K562 (cell line): ENCODE measurements around the gene DDX41. TPM values are rescaled to one million over a fixed set of nuclear protein-coding genes. Genes with fewer than 3 reads are reported as not detected.

Experiments
- ATAC-seq: fragments of 200-7000 bp; cut with Tn5 transposase; 3 replicates; pipeline ENCODE4 v1.9.1; 2020; ENCODE audit warnings: moderate library complexity
- BruUV-seq: library from RNA; stranded (reverse); fragments of 400-500 nt; replicated peaks from 2 replicates; lab custom pipeline; 2021; lab: Mats Ljungman, UMichigan
- CTCF ChIA-PET: fragments of 300-600 bp; formaldehyde crosslinking; extraction: SDS; loops from one replicate; lab custom pipeline; 2021; ENCODE audit warnings: low intra/inter-chr PET ratio; lab: Yijun Ruan, JAX
- POLR2A ChIA-PET: fragments of 300-600, 350-650 bp; sonication (Branson Sonifier 250); formaldehyde crosslinking; extraction: SDS; loops from one replicate; lab custom pipeline; 2021; ENCODE audit warnings: antibody characterized with exemption, inconsistent platforms; lab: Yijun Ruan, JAX
- DNase-seq, 4 experiments: peaks; one replicate each; pipeline versions ENCODE4 v3.0.0 to v3.0.0-alpha.2; 2011 to 2018; ENCODE audit warnings: low spot score in 3 of 4, mixed read lengths in 3 of 4; ENCODE audit errors: extremely low read depth in 1 of 4
- FAIRE-seq: peaks from 2 replicates; lab custom pipeline; 2011; peaks lifted over from hg19 to GRCh38; lab: Jason Lieb, UNC
- H2AFZ ChIP-seq: 2 replicates; pipeline ENCODE4 v1.6.0; 2011; ENCODE audit warnings: low read depth, low read length, control low read depth, inconsistent platforms
- H3K27ac ChIP-seq: fragments of 200-600 bp; 3 replicates; pipeline ENCODE4 v1.8.0; 2011; ENCODE audit warnings: low read depth, mild to moderate bottlenecking, control low read depth, inconsistent platforms, low read length, moderate library complexity, mixed read lengths; ENCODE audit errors: extremely low read depth
- H3K27me3 ChIP-seq, 2 experiments: fragments of 300-600 bp in 1 of 2; 2 replicates in 1 of 2; 3 replicates in 1 of 2; pipeline versions ENCODE4 v1.6.0 to v1.8.0; 2011; ENCODE audit warnings: inconsistent platforms in 2 of 2, low read length in 2 of 2, mild to moderate bottlenecking in 1 of 2, mixed read lengths in 1 of 2, moderate library complexity in 1 of 2; ENCODE audit not compliant: control insufficient read depth in 2 of 2, insufficient read depth in 2 of 2
- H3K36me3 ChIP-seq: fragments of 300-600 bp; 3 replicates; pipeline ENCODE4 v1.8.0; 2011; ENCODE audit warnings: mild to moderate bottlenecking, low read length, inconsistent platforms; ENCODE audit not compliant: control insufficient read depth, insufficient read depth
- H3K4me1 ChIP-seq, 2 experiments: fragments of 200-600 bp in 1 of 2; replicated peaks in 1 of 2; 2 replicates in 1 of 2; 3 replicates in 1 of 2; pipeline versions ENCODE4 v1.5.1 to v1.8.0; 2011; ENCODE audit warnings: inconsistent platforms in 2 of 2, low read length in 2 of 2, mild to moderate bottlenecking in 1 of 2, mixed read lengths in 1 of 2, moderate library complexity in 1 of 2; ENCODE audit not compliant: control insufficient read depth in 2 of 2, insufficient read depth in 2 of 2
- H3K4me2 ChIP-seq: 2 replicates; pipeline ENCODE4 v1.6.1; 2011; ENCODE audit warnings: low read length, control low read depth, inconsistent platforms, mixed read lengths; ENCODE audit not compliant: insufficient read depth
- H3K4me3 ChIP-seq: fragments of 200-600 bp; sonication (generic), shearing (Covaris generic); 2 replicates; pipeline ENCODE4 v1.5.1; 2016; ENCODE audit warnings: control low read depth, inconsistent platforms
- H3K79me2 ChIP-seq: fragments of 200-600 bp; 3 replicates; pipeline ENCODE4 v1.8.0; 2011; ENCODE audit warnings: low read length, inconsistent platforms; ENCODE audit not compliant: control insufficient read depth, insufficient read depth
- H3K9ac ChIP-seq, 2 experiments: 2 replicates each; pipeline versions ENCODE4 v1.6.0 to v1.6.1; 2011; ENCODE audit warnings: low read depth in 2 of 2, low read length in 2 of 2, control low read depth in 1 of 2, inconsistent platforms in 1 of 2, mild to moderate bottlenecking in 1 of 2, mixed read lengths in 1 of 2; ENCODE audit not compliant: insufficient read depth in 1 of 2
- H3K9me1 ChIP-seq: one replicate; pipeline ENCODE4 v1.6.0; 2011; ENCODE audit warnings: inconsistent platforms, mild to moderate bottlenecking, low read length, moderate library complexity; ENCODE audit not compliant: control insufficient read depth, insufficient read depth
- H3K9me3 ChIP-seq: replicated peaks from 2 replicates; pipeline ENCODE4 v1.5.1; 2011; ENCODE audit warnings: low read depth, low read length, inconsistent platforms; ENCODE audit not compliant: control insufficient read depth, insufficient read depth
- H4K20me1 ChIP-seq: replicated peaks from 2 replicates; pipeline ENCODE4 v1.6.1; 2011; ENCODE audit warnings: low read length, inconsistent platforms, mixed read lengths; ENCODE audit not compliant: control insufficient read depth, insufficient read depth
- EP300 ChIP-seq: IDR thresholded peaks from 2 replicates; pipeline ENCODE4 v1.6.1; 2012; ENCODE audit warnings: low read length, improper control_type of control experiment
- POLR2G ChIP-seq: fragments of 200-400 bp; formaldehyde crosslinking; IDR thresholded peaks from 2 replicates; pipeline ENCODE4 v1.6.1; 2017; ENCODE audit warnings: low read depth, mild to moderate bottlenecking, antibody characterized with exemption, low read length, moderate library complexity
- ZNF24 ChIP-seq: fragments of 450-650 bp; IDR thresholded peaks from 2 replicates; pipeline ENCODE4 v1.6.1; 2016
- ZNF316 ChIP-seq: fragments of 450-650 bp; IDR thresholded peaks from 2 replicates; pipeline ENCODE4 v1.6.1; 2016
- WGBS: fragments of 100-300 bp; shearing (Covaris generic); methylation state at CpG from one replicate; pipeline ENCODE4 v1.1.6; 2016; ENCODE audit warnings: low coverage, mixed read lengths; ENCODE audit not compliant: insufficient coverage; ENCODE audit errors: missing lambda C conversion rate; 5-methylcytosine and 5-hydroxymethylcytosine counted together
- in situ Hi-C: fragments of 300-500 bp; cut with MboI; formaldehyde crosslinking; loops from 4 replicates; pipeline ENCODE4 v1.15.0; 2018; ENCODE audit warnings: inconsistent platforms, mixed read lengths
- intact Hi-C: fragments of 100-400 bp; cut with micrococcal nuclease; formaldehyde crosslinking; loops from 2 replicates; pipeline ENCODE4 v1.14.2; 2022
- polyA plus RNA-seq, 8 experiments: library from polyadenylated mRNA; depleted of rRNA in 4 of 8; stranded (reverse) in 5 of 8; unstranded in 3 of 8; fragments of >200 nt; fragmentation: Nextera tagmentation in 2 of 8; fragmentation: Illumina TruSeq in 1 of 8; extraction: Ambion mirVana in 2 of 8; extraction: Trizol in 1 of 8; gene quantifications; 2 replicates each; pipeline versions ENCODE4 v1.2.1 to v1.2.3, GENCODE V29; 2011 to 2014; ENCODE audit warnings: inconsistent platforms in 1 of 8, missing spikeins in 1 of 8
- total RNA-seq, 7 experiments: library from RNA; depleted of rRNA in 6 of 7; stranded (reverse); fragments of >200 nt in 6 of 7; fragmentation: Illumina TruSeq in 2 of 7; extraction: Trizol in 2 of 7; gene quantifications; 2 replicates each; pipeline versions ENCODE4 v1.2.1 to v1.2.3, GENCODE V29; 2011 to 2021; ENCODE audit warnings: low replicate concordance in 1 of 7

Gene DDX41
- total and polyA plus RNA-seq, 9 of the 15 experiments (the other 6 are each of a cell fraction or from before 2014, with no cell fraction given), result 38.2 to 284 (median 116) TPM

GRCh38 chr5:177524539-177524900 lies 7.8 kb upstream of the DDX41 start:
- FAIRE-seq (no peak), ATAC-seq (no peak), DNase-seq (no peak)
- TF ChIP-seq EP300 (no peak), ZNF316 (no peak), POLR2G (peak; percentile 26)
- H3K9me1 ChIP-seq, result no peaks in the 10 kb centered on the region
- no TSS peak for BruUV-seq
- H2AFZ ChIP-seq, result no peak overlapping the region
- H4K20me1 ChIP-seq, result peaks cover 8% of the 10 kb centered on the region
- intact Hi-C loops, result no loop called here
- peaks cover under 1% of the 10 kb centered on the region; the same call in 1 of the 3 replicates for H3K79me2 ChIP-seq
- no peaks in the 10 kb centered on the region for H3K27me3 ChIP-seq
- CTCF ChIA-PET, result no interaction called here
- 91% methylated on average over 11 of the region's 12 CpGs for WGBS
- peaks cover 87% of the 10 kb centered on the region; the same call in 2 of the 3 replicates for H3K36me3 ChIP-seq
- POLR2A ChIA-PET, result interaction anchor here (0.9 to 2.0 kb wide), 5 partner anchors 13 to 30 kb away, joined by 3 to 5 read pairs (median 4); no protein-coding TSS in a partner anchor
- no peaks in the 10 kb centered on the region for H3K9me3 ChIP-seq
- no peak overlapping the region for H3K4me2 ChIP-seq
- H3K9ac ChIP-seq, result peak overlapping the region in 1 of 2 experiments; percentile 40; a peak in 1 of 4 replicates
- H3K4me1 ChIP-seq, result peaks cover 10 to 37% of the 10 kb centered on the region in 2 experiments; a peak in 4 of 5 replicates
- no peak overlapping the region for H3K27ac ChIP-seq
- in situ Hi-C loops, result no loop called here
- no peak overlapping the region for H3K4me3 ChIP-seq

- ATAC-seq (no peak), FAIRE-seq (no peak), DNase-seq (no peak)
- POLR2A ChIA-PET, result interaction anchor here (0.6 to 1.2 kb wide), 6 partner anchors 13 to 270 kb away, joined by 3 to 5 read pairs (median 4); no protein-coding TSS in a partner anchor
- Histone ChIP-seq H4K20me1 (peaks cover 2% of the 10 kb centered on the region), H3K27ac (no peak overlapping the region), H3K27me3 (no peaks in the 10 kb centered on the region), H3K4me2 (no peak overlapping the region), H3K36me3 (peaks cover 92% of the 10 kb centered on the region; the same call in 2 of the 3 replicates), H3K79me2 (peaks cover 6% of the 10 kb centered on the region; the same call in 1 of the 3 replicates), H3K9me1 (no peaks in the 10 kb centered on the region), H3K4me3 (no peak overlapping the region), H3K9ac (peak overlapping the region in 1 of 2 experiments; percentile 40; a peak in 1 of 4 replicates), H3K9me3 (no peaks in the 10 kb centered on the region), H2AFZ (no peak overlapping the region), H3K4me1 (peaks cover 6 to 31% of the 10 kb centered on the region in 2 experiments; a peak in 4 of 5 replicates)
- in situ Hi-C loops (no loop called here), intact Hi-C loops (no loop called here)
- TF ChIP-seq POLR2G (peak; percentile 70), ZNF24 (no peak)
- CTCF ChIA-PET, result no interaction called here
- no TSS peak for BruUV-seq
- 94% methylated on average over 16 of the region's 19 CpGs for WGBS
Measured at GRCh38 chr5:177523711-177524538, 7.2 kb upstream of the DDX41 start.
